Small intestine (tissue), 7 donors: ENCODE results near the gene GPRC5A. TPM values are rescaled to one million over a fixed set of nuclear protein-coding genes. Genes with fewer than 3 reads are reported as not detected.
"Not testable (repeated sequence)": the region's sequence is repeated elsewhere in the genome, so short reads cannot be mapped to it uniquely, and the experiment has no call there.

ENCODE experiments used
- DNase-seq, 2 donors: peaks; one replicate each; pipeline versions ENCODE4 v3.0.0 to v3.0.0-alpha.2; 2013
- FAIRE-seq: peaks from 2 replicates; lab custom pipeline; 2012; peaks lifted over from hg19 to GRCh38; lab: Jason Lieb, UNC
- H3K27ac ChIP-seq, 3 donors: one replicate each; pipeline ENCODE4 v1.5.1; 2013; ENCODE audit warnings: low read length in 2 of 3, mild to moderate bottlenecking in 2 of 3, control low read depth in 1 of 3, inconsistent platforms in 1 of 3, low read depth in 1 of 3, moderate library complexity in 1 of 3
- H3K27me3 ChIP-seq, 3 donors: one replicate each; pipeline ENCODE4 v1.6.1; 2013; ENCODE audit warnings: low read length in 3 of 3, inconsistent platforms in 1 of 3; ENCODE audit not compliant: control insufficient read depth in 3 of 3, insufficient read depth in 3 of 3
- H3K36me3 ChIP-seq, 3 donors: one replicate each; pipeline ENCODE4 v1.6.1; 2013; ENCODE audit warnings: low read length in 3 of 3, inconsistent platforms in 1 of 3, low read depth in 1 of 3, mild to moderate bottlenecking in 1 of 3, moderate library complexity in 1 of 3; ENCODE audit not compliant: control insufficient read depth in 3 of 3, insufficient read depth in 2 of 3
- H3K4me1 ChIP-seq, 3 donors: one replicate each; pipeline ENCODE4 v1.6.1; 2013; ENCODE audit warnings: low read length in 2 of 3, inconsistent platforms in 1 of 3, low read depth in 1 of 3, mild to moderate bottlenecking in 1 of 3, moderate library complexity in 1 of 3; ENCODE audit not compliant: control insufficient read depth in 3 of 3, insufficient read depth in 2 of 3
- H3K4me3 ChIP-seq, 3 donors: one replicate each; pipeline ENCODE4 v1.5.1; 2013; ENCODE audit warnings: low read length in 3 of 3, control low read depth in 1 of 3, inconsistent platforms in 1 of 3, low read depth in 1 of 3, mild to moderate bottlenecking in 1 of 3, moderate library complexity in 1 of 3
- H3K9me3 ChIP-seq, 2 donors: one replicate each; pipeline ENCODE4 v1.6.1; 2013; ENCODE audit warnings: low read depth in 1 of 2, low read length in 1 of 2; ENCODE audit not compliant: control insufficient read depth in 2 of 2, insufficient read depth in 1 of 2
- WGBS, 3 donors: extraction: QIAGEN DNeasy Blood & Tissue Kit; methylation state at CpG; one replicate each; pipeline ENCODE4 v1.1.7; 2013; 5-methylcytosine and 5-hydroxymethylcytosine counted together
- polyA plus RNA-seq, 4 donors: library from polyadenylated mRNA; stranded (reverse) in 3 of 4; unstranded in 1 of 4; fragments of 200-250 nt in 3 of 4; fragments of 120-200 nt in 1 of 4; gene quantifications; one replicate each; pipeline versions ENCODE4 v1.2.1 to v1.2.3, GENCODE V29; 2013
- donor health status: healthy with polysubstance abuse.
- donor health status: control.
- donor health status: control.
- donor health status: Bipolar disorder and iron deficiency.
- donor health status: healthy.

GPRC5A gene
- polyA plus RNA-seq, 4 donors, result 13.2 to 29.9 (median 22.2) TPM

- Histone ChIP-seq H3K27ac (no peak overlapping the region), H3K36me3 (peaks cover 0 to 6% (median 0%) of the 10 kb centered on the region in 3 donors), H3K4me1 (peaks cover 0 to 27% (median 2%) of the 10 kb centered on the region in 3 donors), H3K9me3 (no peaks in the 10 kb centered on the region), H3K27me3 (no peaks in the 10 kb centered on the region), H3K4me3 (no peak overlapping the region)
- FAIRE-seq (no peak), DNase-seq (no peak)
- WGBS, 3 donors, result 86 to 94% (median 86%) methylated on average over 7 of the region's 7 CpGs
These were observed 20.9 kb upstream of the GPRC5A start for GRCh38 chr12:12870465-12870864.

DNA sequence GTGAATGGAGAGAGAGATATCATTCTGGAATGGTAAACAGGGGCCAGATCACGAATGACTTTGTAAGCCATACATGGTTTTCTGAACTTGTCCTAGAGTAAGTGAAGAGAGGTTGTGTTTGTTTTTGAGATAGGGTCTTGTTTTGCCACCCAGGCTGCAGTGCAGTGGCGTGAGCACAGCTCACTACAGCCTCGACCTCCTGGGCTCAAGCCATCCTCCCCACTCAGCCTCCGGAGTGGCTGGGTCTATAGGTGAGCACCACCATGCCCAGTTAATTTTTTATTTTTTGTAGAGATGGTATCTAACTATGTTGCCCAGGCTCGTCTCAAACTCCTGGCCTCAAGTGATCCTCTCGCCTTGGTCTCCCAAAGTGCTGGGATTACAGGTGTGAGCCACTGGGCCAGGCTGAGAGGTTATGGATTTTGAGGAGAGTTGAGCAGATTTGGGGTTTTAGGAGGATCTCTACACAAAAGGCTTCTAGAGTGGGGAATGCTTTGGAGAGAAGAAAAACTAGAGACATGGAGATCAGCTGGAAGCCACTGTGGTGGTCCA lies 19.7 kb upstream of the GPRC5A start:
- Histone ChIP-seq H3K27me3 (no peaks in the 10 kb centered on the region), H3K4me1 (peaks cover 0 to 28% (median 2%) of the 10 kb centered on the region in 3 donors), H3K27ac (peak overlapping the region in 2 of 3 donors; percentile 62 to 73), H3K36me3 (peaks cover 0 to 4% (median 0%) of the 10 kb centered on the region in 3 donors), H3K9me3 (no peaks in the 10 kb centered on the region), H3K4me3 (no peak overlapping the region)
- FAIRE-seq (no peak), DNase-seq (no peak)
- 72 to 89% (median 75%) methylated on average over 6 of the region's 6 CpGs for WGBS, 3 donors

- 13 to 58% (median 40%) methylated on average over 10 of the region's 10 CpGs for WGBS, 3 donors
- FAIRE-seq (no peak), DNase-seq (peak; percentile 83 to 86)
- Histone ChIP-seq H3K27ac (peak overlapping the region in 2 of 3 donors; percentile 62 to 73), H3K4me3 (no peak overlapping the region), H3K36me3 (peaks cover 0 to 4% (median 0%) of the 10 kb centered on the region in 3 donors), H3K4me1 (peaks cover 0 to 33% (median 2%) of the 10 kb centered on the region in 3 donors), H3K27me3 (no peaks in the 10 kb centered on the region), H3K9me3 (no peaks in the 10 kb centered on the region)
These were observed 19.0 kb upstream of the GPRC5A start for GRCh38 chr12:12872139-12872933.

GRCh38 chr12:12872934-12873275 lies 18.5 kb upstream of the GPRC5A start:
- DNase-seq, result no peak
- 23 to 67% (median 42%) methylated on average over 2 of the region's 2 CpGs for WGBS, 3 donors
- Histone ChIP-seq H3K27ac (peak overlapping the region in 2 of 3 donors; percentile 62 to 73), H3K36me3 (peaks cover 0 to 2% (median 0%) of the 10 kb centered on the region in 3 donors), H3K4me1 (peaks cover 0 to 39% (median 2%) of the 10 kb centered on the region in 3 donors), H3K9me3 (no peaks in the 10 kb centered on the region), H3K27me3 (no peaks in the 10 kb centered on the region), H3K4me3 (no peak overlapping the region)
- FAIRE-seq, result no peak

DNA sequence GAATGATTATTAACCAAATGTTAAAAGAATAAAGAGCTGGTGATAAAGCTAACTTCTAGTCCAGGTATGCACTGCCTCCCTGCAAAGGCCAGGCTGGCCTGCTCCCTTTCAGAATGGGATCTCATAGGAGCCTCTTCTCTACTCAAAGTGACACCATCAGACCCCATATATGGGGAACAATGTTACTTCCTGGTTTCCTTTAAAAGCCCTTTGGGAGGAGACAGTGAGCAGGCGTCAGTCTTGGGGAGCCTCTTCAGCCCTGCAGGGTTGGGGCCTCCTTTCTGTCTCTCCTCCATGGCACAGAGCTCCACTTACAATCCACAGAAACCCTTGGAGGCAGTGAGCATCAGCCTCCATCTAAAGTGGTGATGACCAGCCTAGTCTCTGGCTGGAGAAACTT lies 17.3 kb upstream of the GPRC5A start:
- Histone ChIP-seq H3K36me3 (no peaks in the 10 kb centered on the region), H3K4me3 (no peak overlapping the region), H3K4me1 (peaks cover 0 to 40% (median 2%) of the 10 kb centered on the region in 3 donors), H3K27me3 (no peaks in the 10 kb centered on the region), H3K27ac (no peak overlapping the region), H3K9me3 (no peaks in the 10 kb centered on the region)
- WGBS, 3 donors, result 52 to 75% (median 69%) methylated on average over 1 of the region's 1 CpG
- no peak for FAIRE-seq
- DNase-seq, result no peak

DNA sequence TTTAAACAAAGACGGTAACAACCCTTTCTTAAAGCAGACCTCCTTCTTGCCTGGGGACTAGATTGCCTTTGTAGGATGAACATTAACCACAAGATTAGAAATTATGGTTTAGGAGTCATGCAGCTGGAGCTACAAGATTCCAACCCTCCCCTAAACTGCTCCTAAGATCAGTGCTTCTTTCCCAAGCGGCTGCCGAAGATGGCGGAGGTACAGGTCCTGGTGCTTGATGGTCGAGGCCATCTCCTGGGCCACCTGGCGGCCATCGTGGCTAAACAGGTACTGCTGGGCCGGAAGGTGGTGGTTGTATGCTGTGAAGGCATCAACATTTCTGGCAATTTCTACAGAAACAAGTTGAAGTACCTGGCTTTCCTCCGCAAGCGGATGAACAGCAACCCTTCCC lies 16.1 kb upstream of the GPRC5A start:
- peaks cover 0 to 40% (median 2%) of the 10 kb centered on the region in 3 donors for H3K4me1 ChIP-seq
- 91% methylated on average over 10 of the region's 10 CpGs for WGBS, 3 donors
- H3K27ac ChIP-seq, DNase-seq, H3K27me3 ChIP-seq, H3K36me3 ChIP-seq, H3K4me3 ChIP-seq, FAIRE-seq, H3K9me3 ChIP-seq: not testable (repeated sequence)

DNA sequence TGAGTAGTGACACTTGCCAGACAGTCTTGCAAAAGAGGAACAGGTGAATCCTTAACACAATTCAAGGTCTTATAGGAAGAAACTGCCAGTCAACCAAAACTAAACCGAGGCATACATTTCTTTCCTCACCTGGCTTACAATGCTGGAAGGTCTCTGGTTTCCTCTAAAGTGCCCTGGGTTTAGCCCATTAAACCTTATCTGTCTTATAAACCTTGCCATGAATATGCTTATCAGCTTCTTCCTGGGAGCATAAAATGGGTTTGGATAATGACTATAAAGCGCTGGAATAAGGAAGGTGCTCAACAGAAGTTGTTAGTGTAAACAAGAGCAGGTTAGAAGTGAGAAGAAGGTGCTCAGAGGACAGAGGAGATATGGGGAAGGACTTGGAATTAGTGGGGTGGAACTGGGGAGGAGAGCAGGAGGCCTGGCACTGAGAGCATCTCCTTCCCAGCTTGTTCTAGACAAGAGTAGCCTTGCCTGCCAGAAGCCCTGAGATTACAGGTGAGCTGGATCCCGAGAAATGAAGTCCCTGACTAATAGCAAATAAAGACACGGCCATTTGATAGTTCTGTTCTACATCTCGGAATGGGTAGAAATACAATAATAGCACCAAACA lies 14.1 kb upstream of the GPRC5A start:
- Histone ChIP-seq H3K36me3 (no peaks in the 10 kb centered on the region), H3K9me3 (no peaks in the 10 kb centered on the region), H3K4me3 (no peak overlapping the region), H3K27me3 (no peaks in the 10 kb centered on the region), H3K27ac (peak overlapping the region in 2 of 3 donors; percentile 36 to 39), H3K4me1 (peaks cover 0 to 32% (median 4%) of the 10 kb centered on the region in 3 donors)
- DNase-seq, result peak; percentile 55 to 80
- FAIRE-seq, result no peak
- 17 to 68% (median 29%) methylated on average over 5 of the region's 5 CpGs for WGBS, 3 donors

DNA sequence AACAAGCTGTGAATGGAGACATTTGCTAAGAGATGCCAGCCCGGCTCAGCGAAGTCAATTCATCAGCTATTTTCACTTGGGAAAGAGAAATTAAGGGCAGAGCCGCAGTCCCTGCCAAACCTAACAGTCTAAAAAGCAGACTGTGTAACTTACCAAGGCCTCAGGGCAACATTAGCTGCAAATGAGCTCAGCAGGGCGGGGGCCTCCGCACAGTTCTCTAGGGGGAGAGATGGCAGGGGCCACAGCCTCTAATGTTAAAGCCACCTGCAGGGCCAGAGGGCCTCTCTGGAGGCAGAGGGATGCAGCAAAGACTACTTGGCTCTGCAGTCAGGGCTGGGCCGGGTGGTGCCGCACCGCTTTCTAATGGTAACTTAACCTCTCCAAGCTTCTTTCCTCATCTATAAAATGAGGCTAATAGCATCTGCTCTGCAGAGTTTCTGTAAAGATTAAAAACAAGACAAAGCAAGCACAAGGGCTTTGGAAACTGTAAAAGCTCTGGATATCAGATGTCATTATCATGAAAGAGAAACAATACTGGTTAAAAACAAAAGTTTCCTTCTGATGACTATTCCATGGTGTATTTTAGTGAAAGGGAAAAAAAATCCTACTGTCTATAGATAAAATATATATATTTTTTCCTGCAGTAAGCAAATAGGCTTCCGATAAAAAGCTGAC lies 13.4 kb upstream of the GPRC5A start:
- Histone ChIP-seq H3K9me3 (no peaks in the 10 kb centered on the region), H3K4me3 (no peak overlapping the region), H3K27me3 (no peaks in the 10 kb centered on the region), H3K4me1 (peaks cover 0 to 31% (median 2%) of the 10 kb centered on the region in 3 donors), H3K36me3 (no peaks in the 10 kb centered on the region), H3K27ac (peak overlapping the region in 2 of 3 donors; percentile 36 to 39)
- FAIRE-seq (no peak), DNase-seq (no peak)
- WGBS, 3 donors, result 27 to 59% (median 53%) methylated on average over 9 of the region's 9 CpGs
